Activated CD8-positive, alpha-beta memory T cell treated with anti-CD3 and anti-CD28 coated beads, Interleukin-2, amount 50 U/mL, for 24 hours (primary cell): ENCODE measurements around the gene MFSD11.
"Not testable (repeated sequence)": the region's sequence is repeated elsewhere in the genome, so short reads cannot be mapped to it uniquely, and the experiment has no call there.

Source experiments
- DNase-seq: peaks from one replicate; pipeline ENCODE4 v3.0.0-alpha.2; 2020; ENCODE audit errors: extremely low read depth

MFSD11 gene

GRCh38 chr17:76709077-76709950 is 28.6 kb upstream of the MFSD11 start:
- no peak for DNase-seq

- DNase-seq = not testable (repeated sequence)
Observed at GRCh38 chr17:76709951-76710862, 27.7 kb upstream of the MFSD11 start.

GRCh38 chr17:76710863-76711611 is 26.9 kb upstream of the MFSD11 start, which contains the start of gene MXRA7:
Gene MXRA7 (minus strand): TSS chr17:76710965. CDS start chr17:76710946, 19 bp downstream.
- no peak for DNase-seq

- not testable (repeated sequence) for DNase-seq
Observed at GRCh38 chr17:76712321-76712720, 25.6 kb upstream of the MFSD11 start.

GRCh38 chr17:76713765-76714164 is 24.2 kb upstream of the MFSD11 start:
- DNase-seq = no peak

- DNase-seq = no peak
Observed at GRCh38 chr17:76714336-76714735, 23.6 kb upstream of the MFSD11 start.

- DNase-seq = peak; percentile 58
Observed at GRCh38 chr17:76714822-76715495, 23.0 kb upstream of the MFSD11 start.

- DNase-seq = no peak
Observed at GRCh38 chr17:76715496-76715830, 22.5 kb upstream of the MFSD11 start.

- peak; percentile 46 for DNase-seq
Observed at GRCh38 chr17:76716146-76716838, 21.6 kb upstream of the MFSD11 start.

GRCh38 chr17:76716839-76717215 is 21.1 kb upstream of the MFSD11 start:
- no peak for DNase-seq

- DNase-seq = no peak
Observed at GRCh38 chr17:76718516-76718915, 19.4 kb upstream of the MFSD11 start.

- DNase-seq = no peak
Observed at GRCh38 chr17:76720211-76720610, 17.7 kb upstream of the MFSD11 start.

GRCh38 chr17:76720941-76721340 is 17.0 kb upstream of the MFSD11 start:
- no peak for DNase-seq

GRCh38 chr17:76721463-76721862 is 16.5 kb upstream of the MFSD11 start:
- DNase-seq = no peak

GRCh38 chr17:76722279-76722678 is 15.6 kb upstream of the MFSD11 start:
- no peak for DNase-seq

- DNase-seq = not testable (repeated sequence)
Observed at GRCh38 chr17:76722977-76723376, 14.9 kb upstream of the MFSD11 start.

GRCh38 chr17:76723812-76724211 is 14.1 kb upstream of the MFSD11 start:
- no peak for DNase-seq

GRCh38 chr17:76725580-76726230 is 12.2 kb upstream of the MFSD11 start:
- DNase-seq = peak; percentile 50

GRCh38 chr17:76726231-76726775 is 11.6 kb upstream of the MFSD11 start, which contains the start of gene JMJD6:
Gene JMJD6 (minus strand): TSS chr17:76726606. CDS start chr17:76726475, 131 bp downstream.
- DNase-seq = peak; percentile 88
